H9 (cell line): ENCODE data around the gene MRPL37. TPM values are rescaled to one million over a fixed set of nuclear protein-coding genes. Genes with fewer than 3 reads are reported as not detected.
A peak's percentile ranks its signal among the peaks of the same experiment; 100 is the strongest.

Experiments
- DNase-seq: peaks from one replicate; pipeline ENCODE4 v3.0.0-alpha.2; 2017
- H2AFZ ChIP-seq: one replicate; pipeline ENCODE4 v1.6.1; 2013; ENCODE audit warnings: mild to moderate bottlenecking, low read length, control low read depth, moderate library complexity
- H2AK5ac ChIP-seq: 2 replicates; pipeline ENCODE4 v1.6.1; 2013; ENCODE audit warnings: low read length, control low read depth, mixed read lengths; ENCODE audit not compliant: insufficient read length
- H2BK120ac ChIP-seq: one replicate; pipeline ENCODE4 v1.6.1; 2013; ENCODE audit warnings: low read depth, mild to moderate bottlenecking, low read length, control low read depth, inconsistent platforms; ENCODE audit not compliant: poor library complexity, severe bottlenecking
- H2BK12ac ChIP-seq: 2 replicates; pipeline ENCODE4 v1.6.1; 2013; ENCODE audit warnings: low read length, control low read depth, mixed read lengths, low read depth; ENCODE audit not compliant: insufficient read length
- H2BK15ac ChIP-seq: 2 replicates; pipeline ENCODE4 v1.6.1; 2013; ENCODE audit warnings: low read depth, low read length, control low read depth
- H2BK20ac ChIP-seq: one replicate; pipeline ENCODE4 v1.6.1; 2013; ENCODE audit warnings: low read depth, mild to moderate bottlenecking, low read length, control low read depth, inconsistent platforms; ENCODE audit not compliant: poor library complexity, severe bottlenecking
- H2BK5ac ChIP-seq: 2 replicates; pipeline ENCODE4 v1.6.1; 2013; ENCODE audit warnings: low read length, control low read depth, mixed read lengths; ENCODE audit not compliant: insufficient read length
- H3K14ac ChIP-seq: 2 replicates; pipeline ENCODE4 v1.6.1; 2013; ENCODE audit warnings: low read length, control low read depth; ENCODE audit not compliant: insufficient read depth
- H3K18ac ChIP-seq: 2 replicates; pipeline ENCODE4 v1.6.1; 2013; ENCODE audit warnings: low read depth, mild to moderate bottlenecking, mixed read lengths, low read length, control low read depth; ENCODE audit not compliant: insufficient read length
- H3K23ac ChIP-seq: 2 replicates; pipeline ENCODE4 v1.6.1; 2013; ENCODE audit warnings: low read length, control low read depth, mixed read lengths, low read depth; ENCODE audit not compliant: insufficient read length
- H3K23me2 ChIP-seq: 2 replicates; pipeline ENCODE4 v1.6.1; 2013; ENCODE audit warnings: low read depth, mild to moderate bottlenecking, mixed read lengths, low read length, control low read depth; ENCODE audit not compliant: insufficient read length, poor library complexity, severe bottlenecking
- H3K27ac ChIP-seq: 2 replicates; pipeline ENCODE4 v1.5.1; 2013; ENCODE audit warnings: low read length, control low read depth, mixed read lengths, low read depth; ENCODE audit not compliant: insufficient read length
- H3K27me3 ChIP-seq: 2 replicates; pipeline ENCODE4 v1.6.1; 2013; ENCODE audit warnings: low read length, control low read depth, inconsistent platforms; ENCODE audit not compliant: insufficient read depth
- H3K4ac ChIP-seq: 2 replicates; pipeline ENCODE4 v1.6.1; 2013; ENCODE audit warnings: low read depth, mild to moderate bottlenecking, control low read depth, inconsistent platforms, low read length, moderate library complexity
- H3K4me1 ChIP-seq: 2 replicates; pipeline ENCODE4 v1.6.1; 2013; ENCODE audit warnings: low read length, control low read depth, inconsistent platforms; ENCODE audit not compliant: insufficient read depth
- H3K4me2 ChIP-seq: 2 replicates; pipeline ENCODE4 v1.6.1; 2013; ENCODE audit warnings: low read length, control low read depth, mixed read lengths; ENCODE audit not compliant: insufficient read length, insufficient read depth
- H3K56ac ChIP-seq: 2 replicates; pipeline ENCODE4 v1.6.1; 2013; ENCODE audit warnings: low read depth, mild to moderate bottlenecking, mixed read lengths, low read length, control low read depth; ENCODE audit not compliant: insufficient read length
- H3K79me1 ChIP-seq: 2 replicates; pipeline ENCODE4 v1.6.1; 2013; ENCODE audit warnings: low read depth, mild to moderate bottlenecking, moderate library complexity, low read length, control low read depth, inconsistent platforms; ENCODE audit not compliant: insufficient read depth, poor library complexity, severe bottlenecking
- H3K79me2 ChIP-seq: 2 replicates; pipeline ENCODE4 v1.6.1; 2013; ENCODE audit warnings: low read length, control low read depth, inconsistent platforms; ENCODE audit not compliant: insufficient read depth
- H3K9ac ChIP-seq: 2 replicates; pipeline ENCODE4 v1.6.1; 2013; ENCODE audit warnings: low read length, control low read depth, mixed read lengths; ENCODE audit not compliant: insufficient read length; ENCODE audit errors: extremely low read depth
- H3K9me3 ChIP-seq: one replicate; pipeline ENCODE4 v1.6.1; 2013; ENCODE audit warnings: low read depth, low read length, inconsistent platforms; ENCODE audit not compliant: control insufficient read depth
- H3T11ph ChIP-seq: one replicate; pipeline ENCODE4 v1.6.1; 2013; ENCODE audit warnings: mild to moderate bottlenecking, low read length, control low read depth, inconsistent platforms
- H4K20me1 ChIP-seq: one replicate; pipeline ENCODE4 v1.6.1; 2013; ENCODE audit not compliant: control insufficient read depth, insufficient read length, insufficient read depth
- H4K5ac ChIP-seq: 2 replicates; pipeline ENCODE4 v1.6.1; 2013; ENCODE audit warnings: low read depth, mild to moderate bottlenecking, mixed read lengths, low read length, control low read depth; ENCODE audit not compliant: insufficient read length
- H4K8ac ChIP-seq: replicated peaks from 2 replicates; pipeline ENCODE4 v1.6.1; 2013; ENCODE audit warnings: low read length, control low read depth, mixed read lengths, low read depth; ENCODE audit not compliant: insufficient read length
- H4K91ac ChIP-seq: 2 replicates; pipeline ENCODE4 v1.6.1; 2013; ENCODE audit warnings: low read depth, mild to moderate bottlenecking, moderate library complexity, mixed read lengths, low read length, control low read depth; ENCODE audit not compliant: insufficient read length
- H3K27ac Mint-ChIP-seq, 3 experiments: 2 replicates in 2 of 3; 3 replicates in 1 of 3; pipeline ENCODE4 v1.8.0; 2020 to 2021; ENCODE audit warnings: mixed read lengths in 3 of 3, mild to moderate bottlenecking in 1 of 3, moderate library complexity in 1 of 3
- H3K27me3 Mint-ChIP-seq: 2 replicates; pipeline ENCODE4 v1.8.0; 2021; ENCODE audit warnings: low read depth, mild to moderate bottlenecking, moderate library complexity, mixed read lengths
- H3K36me3 Mint-ChIP-seq, 3 experiments: 2 replicates in 2 of 3; 3 replicates in 1 of 3; pipeline ENCODE4 v1.8.0; 2020 to 2021; ENCODE audit warnings: low read depth in 3 of 3, mixed read lengths in 3 of 3; ENCODE audit not compliant: insufficient read depth in 1 of 3
- H3K4me1 Mint-ChIP-seq, 2 experiments: 2 replicates each; pipeline ENCODE4 v1.8.0; 2020; ENCODE audit warnings: mixed read lengths in 2 of 2
- H3K4me3 Mint-ChIP-seq, 2 experiments: 2 replicates in 1 of 2; 3 replicates in 1 of 2; pipeline ENCODE4 v1.8.0; 2020 to 2021; ENCODE audit warnings: mild to moderate bottlenecking in 2 of 2, mixed read lengths in 2 of 2, moderate library complexity in 1 of 2
- H3K9me3 Mint-ChIP-seq, 2 experiments: 2 replicates in 1 of 2; 3 replicates in 1 of 2; pipeline ENCODE4 v1.8.0; 2020; ENCODE audit warnings: mild to moderate bottlenecking in 2 of 2, mixed read lengths in 2 of 2, moderate library complexity in 1 of 2
- WGBS: extraction: QIAGEN DNeasy Blood & Tissue Kit; methylation state at CpG from one replicate; pipeline ENCODE4 v1.1.7; 2013; ENCODE audit warnings: missing lambda C conversion rate, low lambda C conversion rate, mixed read lengths; ENCODE audit not compliant: insufficient read length; ENCODE audit errors: extremely low coverage; 5-methylcytosine and 5-hydroxymethylcytosine counted together
- total RNA-seq: library from RNA; stranded (reverse); gene quantifications from 2 replicates; pipeline ENCODE4 v1.2.1, GENCODE V29; 2021
- TF ChIP-seq, protein P1 (sequence below): fragments of 200-600 bp; sonication (generic); conservative IDR thresholded peaks from 3 replicates; pipeline ENCODE4 v1.8.0; 2021; ENCODE audit warnings: antibody characterized with exemption, mild to moderate bottlenecking

The MRPL37 gene
- total RNA-seq, 1 experiment from 2014 or later: 123 TPM

DNA sequence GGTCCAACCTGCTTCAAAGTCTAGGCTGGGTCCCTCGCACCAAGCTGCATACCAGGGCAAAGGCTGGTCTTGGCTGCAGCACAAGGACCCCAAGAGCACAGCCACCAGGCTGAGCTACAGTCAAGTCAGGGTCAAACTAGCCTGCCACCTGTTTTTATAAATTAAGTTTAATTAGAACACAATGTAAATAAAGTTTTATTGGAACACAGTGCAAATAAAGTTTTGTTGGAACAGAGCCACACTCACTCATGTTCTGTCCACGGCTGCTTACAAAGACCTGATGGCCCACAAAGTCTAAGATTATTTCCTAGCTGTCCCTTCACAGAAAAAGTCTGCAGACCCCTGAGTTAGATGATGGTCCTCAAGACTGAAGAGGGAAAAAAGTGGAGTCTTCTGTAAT is 66.2 kb downstream of the MRPL37 start:
- Mint-ChIP-seq H3K4me1 (peaks cover 3 to 4% of the 10 kb centered on the region in 2 experiments; a peak in 3 of 4 replicates), H3K9me3 (no peaks in the 10 kb centered on the region)

More for the DNA sequence above, 66.2 kb downstream of the MRPL37 start:
- Histone ChIP-seq H3K4me2 (no peak overlapping the region), H3K9me3 (no peaks in the 10 kb centered on the region), H3K23me2 (no peaks in the 10 kb centered on the region), H4K8ac (no peak overlapping the region), H3K9ac (no peak overlapping the region), H3K4me1 (no peaks in the 10 kb centered on the region), H4K5ac (no peak overlapping the region), H3K27me3 (no peaks in the 10 kb centered on the region), H4K91ac (no peak overlapping the region), H3K4ac (no peak overlapping the region), H3K27ac (no peak overlapping the region), H3K79me2 (no peaks in the 10 kb centered on the region), H3K56ac (no peak overlapping the region), H3K79me1 (peaks cover 4% of the 10 kb centered on the region), H2BK120ac (no peak overlapping the region), H3T11ph (no peak overlapping the region), H2AK5ac (no peak overlapping the region), H3K14ac (no peak overlapping the region), H3K23ac (no peak overlapping the region), H2AFZ (no peak overlapping the region), H2BK15ac (no peak overlapping the region), H2BK5ac (no peak overlapping the region), H3K18ac (no peak overlapping the region), H2BK20ac (no peak overlapping the region), H2BK12ac (no peak overlapping the region), H4K20me1 (no peaks in the 10 kb centered on the region)
- WGBS: no CpG with 5 or more reads among the region's 2 CpGs
- TF ChIP-seq, protein P1, sequence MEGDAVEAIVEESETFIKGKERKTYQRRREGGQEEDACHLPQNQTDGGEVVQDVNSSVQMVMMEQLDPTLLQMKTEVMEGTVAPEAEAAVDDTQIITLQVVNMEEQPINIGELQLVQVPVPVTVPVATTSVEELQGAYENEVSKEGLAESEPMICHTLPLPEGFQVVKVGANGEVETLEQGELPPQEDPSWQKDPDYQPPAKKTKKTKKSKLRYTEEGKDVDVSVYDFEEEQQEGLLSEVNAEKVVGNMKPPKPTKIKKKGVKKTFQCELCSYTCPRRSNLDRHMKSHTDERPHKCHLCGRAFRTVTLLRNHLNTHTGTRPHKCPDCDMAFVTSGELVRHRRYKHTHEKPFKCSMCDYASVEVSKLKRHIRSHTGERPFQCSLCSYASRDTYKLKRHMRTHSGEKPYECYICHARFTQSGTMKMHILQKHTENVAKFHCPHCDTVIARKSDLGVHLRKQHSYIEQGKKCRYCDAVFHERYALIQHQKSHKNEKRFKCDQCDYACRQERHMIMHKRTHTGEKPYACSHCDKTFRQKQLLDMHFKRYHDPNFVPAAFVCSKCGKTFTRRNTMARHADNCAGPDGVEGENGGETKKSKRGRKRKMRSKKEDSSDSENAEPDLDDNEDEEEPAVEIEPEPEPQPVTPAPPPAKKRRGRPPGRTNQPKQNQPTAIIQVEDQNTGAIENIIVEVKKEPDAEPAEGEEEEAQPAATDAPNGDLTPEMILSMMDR: no peak
- Mint-ChIP-seq H3K4me3 (no peak overlapping the region), H3K36me3 (peaks cover 4 to 8% (median 7%) of the 10 kb centered on the region in 3 experiments; a peak in 5 of 7 replicates), H3K27ac (0 out of 7 replicates have a peak overlapping the region, but pooled peaks of 1 of the 3 experiments have one; percentile 23), H3K27me3 (no peaks in the 10 kb centered on the region)
- no peak for DNase-seq
